ENCODE measurements around the gene MYL7. TPM values are rescaled to one million over a fixed set of nuclear protein-coding genes. Genes with fewer than 3 reads are reported as not detected.

MYL7 gene
- total and polyA plus RNA-seq, 9 of the 15 experiments (the other 6 are each of a cell fraction or from before 2014, with no cell fraction given): not detected

- intact Hi-C loops (cut with micrococcal nuclease) (no loop called here), in situ Hi-C loops (cut with MboI) (no loop called here)
- Histone ChIP-seq H2AFZ (ENCODE audit: low read depth, low read length) (no peak overlapping the region), H3K9me1 (ENCODE audit: control insufficient read depth, insufficient read depth, low read length) (no peaks in the 10 kb centered on the region), H3K4me3 (no peak overlapping the region), H4K20me1 (replicated peaks; ENCODE audit: control insufficient read depth, insufficient read depth, low read length) (no peaks in the 10 kb centered on the region), H3K27ac (ENCODE audit: extremely low read depth, low read depth, low read length) (no peak overlapping the region), H3K79me2 (ENCODE audit: control insufficient read depth, insufficient read depth, low read length) (no peaks in the 10 kb centered on the region), H3K4me1 (replicated peaks in 1 of 2; ENCODE audit: control insufficient read depth in 2 of 2, insufficient read depth in 2 of 2, low read length in 2 of 2) (peaks cover 0 to 6% of the 10 kb centered on the region in 2 experiments; a peak in 1 of 5 replicates), H3K9ac (ENCODE audit: insufficient read depth in 1 of 2, low read depth in 2 of 2, low read length in 2 of 2) (no peak overlapping the region), H3K36me3 (ENCODE audit: control insufficient read depth, insufficient read depth, low read length) (no peaks in the 10 kb centered on the region), H3K4me2 (ENCODE audit: insufficient read depth, low read length) (no peak overlapping the region), H3K27me3 (ENCODE audit: control insufficient read depth in 2 of 2, insufficient read depth in 2 of 2, low read length in 2 of 2) (no peaks in the 10 kb centered on the region), H3K9me3 (replicated peaks; ENCODE audit: control insufficient read depth, insufficient read depth, low read depth, low read length) (no peaks in the 10 kb centered on the region)
- no peak for FAIRE-seq
- ChIA-PET POLR2A (interaction anchor here (1.0 to 1.1 kb wide), 2 partner anchors 8 to 9 kb away, joined by 3 read pairs; partner anchors contain the start of gene MYL7), CTCF (ENCODE audit: low intra/inter-chr PET ratio) (no interaction called here)
- ATAC-seq: no peak
- 10% methylated on average over 3 of the region's 3 CpGs for WGBS (ENCODE audit: insufficient coverage, low coverage, missing lambda C conversion rate)
- no peak for DNase-seq (ENCODE audit: extremely low read depth in 1 of 4, low spot score in 3 of 4)
- TF ChIP-seq MNT (conservative IDR thresholded peaks at IDR 0.05) (no peak), ZNF282 (CRISPR knock-in tag; IDR thresholded peaks at IDR 0.05) (no peak), KDM5B (IDR thresholded peaks at IDR 0.05; ENCODE audit: insufficient replicate concordance, low read depth, low read length) (no peak), KHSRP (IDR thresholded peaks at IDR 0.05) (no peak), ZBTB43 (CRISPR knock-in tag; IDR thresholded peaks at IDR 0.05) (no peak), CBFB (CRISPR knock-in tag; IDR thresholded peaks at IDR 0.05) (no peak), ZNF583 (CRISPR knock-in tag; IDR thresholded peaks at IDR 0.05) (no peak), CEBPZ (IDR thresholded peaks at IDR 0.05; ENCODE audit: borderline replicate concordance, low read depth, low read length) (no peak), RFX5 (IDR thresholded peaks at IDR 0.05; ENCODE audit: low read depth, low read length) (no peak), CBX2 (IDR thresholded peaks at IDR 0.05; ENCODE audit: insufficient read depth, low read length, poor library complexity, severe bottlenecking) (no peak), IRF2 (CRISPR knock-in tag; IDR thresholded peaks at IDR 0.05) (no peak), NCOA2 (IDR thresholded peaks at IDR 0.05; ENCODE audit: partially characterized antibody in 2 of 2) (no peak)
- no TSS peak for BruUV-seq (replicated peaks)
Observed at GRCh38 chr7:44133295-44133694, 7.8 kb downstream of the MYL7 start.
